Ovary (tissue), 3 donors: ENCODE results near the gene ZBTB39.

Source experiments
- EP300 ChIP-seq: sonication (generic); formaldehyde crosslinking; IDR thresholded peaks from one replicate; pipeline ENCODE4 v1.6.1; 2017; ENCODE audit warnings: antibody characterized with exemption
- POLR2A ChIP-seq: fragments of 450-650 bp; IDR thresholded peaks from one replicate; pipeline ENCODE4 v1.6.1; 2017; ENCODE audit warnings: antibody characterized with exemption, mild to moderate bottlenecking, moderate library complexity
- TF ChIP-seq, protein P1 (sequence below), 3 donors: fragments of 450-650 bp in 2 of 3; fragments of 200-600 bp in 1 of 3; IDR thresholded peaks; one replicate each; pipeline versions ENCODE4 v1.5.1 to v1.8.0; 2016 to 2022; ENCODE audit warnings: antibody characterized with exemption in 3 of 3, mild to moderate bottlenecking in 1 of 3
- donor health status: DM: no; HTN: no; CAD: no.

DNA sequence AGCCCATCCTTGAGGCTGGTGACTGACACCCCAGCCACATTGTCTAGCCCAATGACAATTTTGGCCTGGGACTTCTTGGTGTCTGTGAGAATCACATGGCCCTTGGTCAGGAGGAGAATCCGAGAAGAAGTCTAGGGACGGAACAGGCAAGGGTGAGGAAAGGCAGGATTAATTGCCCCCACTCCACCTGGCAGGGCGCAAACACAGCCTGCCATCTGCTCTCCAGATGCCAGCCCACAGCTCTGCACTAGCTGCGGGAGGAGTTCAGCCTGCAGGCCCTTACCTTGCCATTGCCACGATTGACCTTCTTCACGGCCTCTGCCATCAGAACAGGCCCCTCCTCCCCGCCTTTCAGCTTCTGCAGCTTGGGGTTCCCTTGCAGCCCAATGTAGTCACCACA is 23.1 kb upstream of the ZBTB39 start:
- TF ChIP-seq, protein P1, sequence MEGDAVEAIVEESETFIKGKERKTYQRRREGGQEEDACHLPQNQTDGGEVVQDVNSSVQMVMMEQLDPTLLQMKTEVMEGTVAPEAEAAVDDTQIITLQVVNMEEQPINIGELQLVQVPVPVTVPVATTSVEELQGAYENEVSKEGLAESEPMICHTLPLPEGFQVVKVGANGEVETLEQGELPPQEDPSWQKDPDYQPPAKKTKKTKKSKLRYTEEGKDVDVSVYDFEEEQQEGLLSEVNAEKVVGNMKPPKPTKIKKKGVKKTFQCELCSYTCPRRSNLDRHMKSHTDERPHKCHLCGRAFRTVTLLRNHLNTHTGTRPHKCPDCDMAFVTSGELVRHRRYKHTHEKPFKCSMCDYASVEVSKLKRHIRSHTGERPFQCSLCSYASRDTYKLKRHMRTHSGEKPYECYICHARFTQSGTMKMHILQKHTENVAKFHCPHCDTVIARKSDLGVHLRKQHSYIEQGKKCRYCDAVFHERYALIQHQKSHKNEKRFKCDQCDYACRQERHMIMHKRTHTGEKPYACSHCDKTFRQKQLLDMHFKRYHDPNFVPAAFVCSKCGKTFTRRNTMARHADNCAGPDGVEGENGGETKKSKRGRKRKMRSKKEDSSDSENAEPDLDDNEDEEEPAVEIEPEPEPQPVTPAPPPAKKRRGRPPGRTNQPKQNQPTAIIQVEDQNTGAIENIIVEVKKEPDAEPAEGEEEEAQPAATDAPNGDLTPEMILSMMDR (IDR thresholded peaks at IDR 0.05) = no peak
- no peak for TF ChIP-seq EP300
- TF ChIP-seq POLR2A = no peak
